ENCODE measurements around the gene PPL. TPM values are rescaled to one million over a fixed set of nuclear protein-coding genes. Genes with fewer than 3 reads are reported as not detected.

The PPL gene
- total RNA-seq, 6 experiments from 2014 or later: 6.9 to 23.8 (median 14.4) TPM

DNA sequence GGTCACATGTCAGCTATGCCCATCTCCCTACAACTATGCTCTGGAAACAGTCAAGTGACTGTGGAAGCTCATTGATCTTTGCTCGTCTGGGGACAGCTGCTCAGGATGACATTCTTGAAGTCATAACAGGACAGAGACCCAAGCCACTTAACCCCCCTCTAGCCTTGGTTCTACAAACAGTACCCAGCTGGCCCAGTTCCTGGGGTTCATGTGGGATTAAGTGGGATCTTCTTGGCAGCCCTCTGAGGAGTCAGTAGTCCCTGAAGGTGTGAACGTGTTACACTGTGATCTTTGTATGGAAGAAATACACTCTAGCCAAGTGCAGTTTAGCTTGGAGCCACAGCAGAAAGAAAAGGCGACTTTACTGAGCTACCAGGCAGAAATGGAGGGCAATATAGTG, 63.9 kb downstream of the PPL start:
- DNase-seq (no peak), ATAC-seq (no peak)
- intact Hi-C loops (cut with DNase I): no loop called here
- TF ChIP-seq POLR2A (IDR thresholded peaks at IDR 0.05): no peak
- TF ChIP-seq, protein P1, sequence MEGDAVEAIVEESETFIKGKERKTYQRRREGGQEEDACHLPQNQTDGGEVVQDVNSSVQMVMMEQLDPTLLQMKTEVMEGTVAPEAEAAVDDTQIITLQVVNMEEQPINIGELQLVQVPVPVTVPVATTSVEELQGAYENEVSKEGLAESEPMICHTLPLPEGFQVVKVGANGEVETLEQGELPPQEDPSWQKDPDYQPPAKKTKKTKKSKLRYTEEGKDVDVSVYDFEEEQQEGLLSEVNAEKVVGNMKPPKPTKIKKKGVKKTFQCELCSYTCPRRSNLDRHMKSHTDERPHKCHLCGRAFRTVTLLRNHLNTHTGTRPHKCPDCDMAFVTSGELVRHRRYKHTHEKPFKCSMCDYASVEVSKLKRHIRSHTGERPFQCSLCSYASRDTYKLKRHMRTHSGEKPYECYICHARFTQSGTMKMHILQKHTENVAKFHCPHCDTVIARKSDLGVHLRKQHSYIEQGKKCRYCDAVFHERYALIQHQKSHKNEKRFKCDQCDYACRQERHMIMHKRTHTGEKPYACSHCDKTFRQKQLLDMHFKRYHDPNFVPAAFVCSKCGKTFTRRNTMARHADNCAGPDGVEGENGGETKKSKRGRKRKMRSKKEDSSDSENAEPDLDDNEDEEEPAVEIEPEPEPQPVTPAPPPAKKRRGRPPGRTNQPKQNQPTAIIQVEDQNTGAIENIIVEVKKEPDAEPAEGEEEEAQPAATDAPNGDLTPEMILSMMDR (IDR thresholded peaks at IDR 0.05): no peak
- WGBS (ENCODE audit: insufficient coverage, low coverage, low lambda C conversion rate, missing lambda C conversion rate): 93% methylated on average over 3 of the region's 3 CpGs
- no peak overlapping the region for H3K27ac ChIP-seq
- peaks cover 0 to 83% (median 41%) of the 10 kb centered on the region in 4 donors for H3K36me3 ChIP-seq
- H3K9me3 ChIP-seq: no peaks in the 10 kb centered on the region
- H3K27me3 ChIP-seq: no peaks in the 10 kb centered on the region
- H3K4me1 ChIP-seq: peaks cover 0 to 15% (median 7%) of the 10 kb centered on the region in 4 donors
- H3K4me3 ChIP-seq: no peak overlapping the region

DNA sequence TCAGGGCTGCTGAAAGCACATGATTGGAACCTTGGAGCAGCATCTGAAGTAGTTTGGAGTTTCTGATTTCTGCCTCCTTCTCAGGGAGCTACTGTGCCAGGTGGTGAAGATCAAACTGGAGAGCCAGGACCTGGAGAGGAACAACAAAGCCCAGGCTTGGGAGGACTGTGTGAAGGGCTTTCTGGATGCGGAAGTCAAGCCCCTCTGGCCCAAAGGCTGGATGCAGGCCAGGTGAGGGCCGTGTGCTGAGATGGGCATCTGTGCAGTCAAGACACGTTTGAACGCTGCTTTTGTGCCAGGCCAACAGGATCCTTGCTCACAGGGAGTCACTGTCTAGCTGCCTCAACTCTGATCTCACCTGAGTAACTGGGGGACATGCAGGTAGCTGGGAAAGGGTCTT, 65.9 kb downstream of the PPL start:
- WGBS (ENCODE audit: insufficient coverage, low coverage, low lambda C conversion rate, missing lambda C conversion rate): no CpG with 5 or more reads among the region's 4 CpGs
- Histone ChIP-seq H3K4me3 (no peak overlapping the region), H3K36me3 (peaks cover 0 to 63% (median 28%) of the 10 kb centered on the region in 4 donors), H3K27me3 (no peaks in the 10 kb centered on the region), H3K4me1 (peaks cover 0 to 22% (median 10%) of the 10 kb centered on the region in 4 donors), H3K9me3 (no peaks in the 10 kb centered on the region), H3K27ac (no peak overlapping the region)
- intact Hi-C loops (cut with DNase I): no loop called here
- DNase-seq (no peak), ATAC-seq (no peak)
- TF ChIP-seq, protein P1 (IDR thresholded peaks at IDR 0.05): no peak
- TF ChIP-seq POLR2A (IDR thresholded peaks at IDR 0.05): no peak

DNA sequence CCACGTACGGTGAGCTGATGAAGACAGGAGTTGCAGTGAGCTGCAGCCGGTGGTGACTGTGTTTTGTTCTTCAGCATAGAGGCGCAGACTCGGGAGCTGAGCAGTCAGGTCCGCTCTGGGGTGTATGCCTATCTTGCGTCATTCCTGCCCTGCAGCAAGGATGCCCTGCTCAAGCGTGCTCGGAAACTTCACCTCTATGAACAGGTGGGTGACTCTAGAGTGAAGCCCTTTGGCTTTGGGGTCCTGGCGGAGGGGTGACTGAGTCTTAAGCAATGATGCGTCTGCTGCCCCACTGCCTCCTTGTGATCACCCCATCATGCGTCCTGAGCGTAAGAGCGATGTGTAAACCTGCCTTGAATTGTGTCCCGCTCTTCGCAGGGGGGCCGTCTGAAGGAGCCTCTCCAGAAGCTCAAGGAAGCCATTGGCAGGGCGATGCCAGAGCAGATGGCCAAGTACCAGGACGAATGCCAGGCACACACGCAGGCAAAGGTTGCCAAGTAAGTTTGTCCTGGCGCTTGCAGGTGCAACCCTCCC, 66.7 kb downstream of the PPL start:
- no peaks in the 10 kb centered on the region for H3K27me3 ChIP-seq
- H3K27ac ChIP-seq: no peak overlapping the region
- H3K9me3 ChIP-seq: no peaks in the 10 kb centered on the region
- H3K4me3 ChIP-seq: no peak overlapping the region
- H3K36me3 ChIP-seq: peaks cover 0 to 56% (median 22%) of the 10 kb centered on the region in 4 donors
- TF ChIP-seq POLR2A (IDR thresholded peaks at IDR 0.05): no peak
- TF ChIP-seq, protein P1 (IDR thresholded peaks at IDR 0.05): no peak
- no peak for ATAC-seq
- H3K4me1 ChIP-seq: peaks cover 0 to 22% (median 10%) of the 10 kb centered on the region in 4 donors
- 80% methylated on average over 3 of the region's 21 CpGs for WGBS (ENCODE audit: insufficient coverage, low coverage, low lambda C conversion rate, missing lambda C conversion rate)
- DNase-seq: no peak
- intact Hi-C loops (cut with DNase I): no loop called here

DNA sequence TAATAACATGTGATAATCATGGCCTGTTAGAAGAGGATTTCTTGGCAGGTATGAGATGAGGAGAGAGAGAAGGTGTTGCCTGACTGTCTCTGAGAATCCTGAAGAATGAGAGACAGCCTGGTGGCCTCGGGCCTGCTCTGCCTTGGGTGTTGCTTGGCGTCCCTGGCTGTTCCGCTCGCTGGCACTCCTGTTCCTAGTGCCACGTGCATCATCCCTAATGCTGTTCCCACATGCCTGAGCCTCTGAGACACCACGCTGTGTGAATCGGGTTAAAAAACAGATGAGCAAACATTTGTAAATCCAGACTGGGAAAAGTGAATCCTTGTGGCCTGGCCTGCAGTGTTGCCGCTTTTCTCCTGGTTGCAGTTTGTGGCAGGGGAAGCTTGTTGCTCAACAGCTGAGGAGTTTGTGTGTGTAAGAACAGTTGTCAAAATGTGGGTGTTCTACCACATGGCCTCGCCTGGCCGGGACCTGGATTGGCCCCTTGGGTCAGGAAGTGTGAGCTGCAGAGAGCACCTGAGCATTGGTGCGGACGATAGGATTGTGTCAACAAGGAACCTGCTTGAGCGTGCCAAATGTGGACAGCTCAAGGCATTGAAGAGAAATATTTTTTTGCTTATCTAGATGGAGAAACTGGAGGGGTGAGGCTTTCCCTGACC, 67.7 kb downstream of the PPL start:
- WGBS (ENCODE audit: insufficient coverage, low coverage, low lambda C conversion rate, missing lambda C conversion rate): 54% methylated on average over 12 of the region's 13 CpGs
- intact Hi-C loops (cut with DNase I): no loop called here
- H3K4me3 ChIP-seq: no peak overlapping the region
- H3K9me3 ChIP-seq: no peaks in the 10 kb centered on the region
- DNase-seq (no peak), ATAC-seq (peak; percentile 56 to 83 (median 60))
- H3K36me3 ChIP-seq: peaks cover 0 to 47% (median 17%) of the 10 kb centered on the region in 4 donors
- H3K4me1 ChIP-seq: peaks cover 0 to 24% (median 10%) of the 10 kb centered on the region in 4 donors
- H3K27me3 ChIP-seq: no peaks in the 10 kb centered on the region
- TF ChIP-seq, protein P1 (IDR thresholded peaks at IDR 0.05): no peak
- no peak for TF ChIP-seq POLR2A (IDR thresholded peaks at IDR 0.05)
- H3K27ac ChIP-seq: peak overlapping the region in 1 of 3 donors; percentile 33

Data from right lobe of liver (tissue), 6 donors.